ENCODE results near the gene RSPRY1. TPM values are rescaled to one million over a fixed set of nuclear protein-coding genes. Genes with fewer than 3 reads are reported as not detected.

Gene RSPRY1
- total and polyA plus RNA-seq, 2 of the 8 experiments (the other 6 are each of a cell fraction or from before 2014, with no cell fraction given): 11.5 to 32.5 TPM

DNA sequence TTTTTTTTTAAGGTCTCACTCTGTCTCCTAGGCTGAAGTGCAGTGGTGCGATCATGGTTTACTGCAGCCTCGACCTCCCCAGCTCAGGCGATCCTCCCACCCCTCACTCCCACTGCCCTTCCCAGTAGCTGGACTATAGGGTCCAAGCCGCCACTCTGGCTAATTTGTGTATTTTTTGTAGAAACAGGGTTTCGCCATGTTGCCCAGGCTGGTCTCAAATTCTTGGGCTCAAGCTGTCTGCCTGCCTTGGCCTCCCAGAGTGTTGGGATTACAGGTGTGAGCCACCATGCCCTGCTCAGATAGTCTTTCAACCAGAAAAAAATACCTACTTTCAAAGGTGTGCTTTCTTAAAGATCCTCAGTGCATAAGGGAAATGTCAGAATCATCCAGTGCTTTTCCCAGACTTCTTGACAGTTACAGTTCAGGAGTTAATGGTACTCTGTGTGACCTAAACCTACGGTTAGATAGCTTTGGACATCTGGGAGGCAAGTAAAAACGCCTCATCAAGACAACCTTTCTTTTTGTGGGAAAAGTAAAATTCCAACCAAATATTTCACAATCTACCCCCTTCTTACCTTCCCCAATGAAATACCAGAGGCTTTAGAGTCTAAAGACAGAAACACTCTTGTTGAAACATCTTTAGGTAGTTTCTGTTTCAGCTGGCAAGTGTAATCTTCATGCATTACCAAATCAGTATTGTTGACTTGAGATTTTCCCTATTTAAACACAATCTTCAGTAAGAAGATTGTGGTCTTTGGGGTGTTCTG lies 6.8 kb downstream of the RSPRY1 start (continued):
- TF ChIP-seq, protein P1, sequence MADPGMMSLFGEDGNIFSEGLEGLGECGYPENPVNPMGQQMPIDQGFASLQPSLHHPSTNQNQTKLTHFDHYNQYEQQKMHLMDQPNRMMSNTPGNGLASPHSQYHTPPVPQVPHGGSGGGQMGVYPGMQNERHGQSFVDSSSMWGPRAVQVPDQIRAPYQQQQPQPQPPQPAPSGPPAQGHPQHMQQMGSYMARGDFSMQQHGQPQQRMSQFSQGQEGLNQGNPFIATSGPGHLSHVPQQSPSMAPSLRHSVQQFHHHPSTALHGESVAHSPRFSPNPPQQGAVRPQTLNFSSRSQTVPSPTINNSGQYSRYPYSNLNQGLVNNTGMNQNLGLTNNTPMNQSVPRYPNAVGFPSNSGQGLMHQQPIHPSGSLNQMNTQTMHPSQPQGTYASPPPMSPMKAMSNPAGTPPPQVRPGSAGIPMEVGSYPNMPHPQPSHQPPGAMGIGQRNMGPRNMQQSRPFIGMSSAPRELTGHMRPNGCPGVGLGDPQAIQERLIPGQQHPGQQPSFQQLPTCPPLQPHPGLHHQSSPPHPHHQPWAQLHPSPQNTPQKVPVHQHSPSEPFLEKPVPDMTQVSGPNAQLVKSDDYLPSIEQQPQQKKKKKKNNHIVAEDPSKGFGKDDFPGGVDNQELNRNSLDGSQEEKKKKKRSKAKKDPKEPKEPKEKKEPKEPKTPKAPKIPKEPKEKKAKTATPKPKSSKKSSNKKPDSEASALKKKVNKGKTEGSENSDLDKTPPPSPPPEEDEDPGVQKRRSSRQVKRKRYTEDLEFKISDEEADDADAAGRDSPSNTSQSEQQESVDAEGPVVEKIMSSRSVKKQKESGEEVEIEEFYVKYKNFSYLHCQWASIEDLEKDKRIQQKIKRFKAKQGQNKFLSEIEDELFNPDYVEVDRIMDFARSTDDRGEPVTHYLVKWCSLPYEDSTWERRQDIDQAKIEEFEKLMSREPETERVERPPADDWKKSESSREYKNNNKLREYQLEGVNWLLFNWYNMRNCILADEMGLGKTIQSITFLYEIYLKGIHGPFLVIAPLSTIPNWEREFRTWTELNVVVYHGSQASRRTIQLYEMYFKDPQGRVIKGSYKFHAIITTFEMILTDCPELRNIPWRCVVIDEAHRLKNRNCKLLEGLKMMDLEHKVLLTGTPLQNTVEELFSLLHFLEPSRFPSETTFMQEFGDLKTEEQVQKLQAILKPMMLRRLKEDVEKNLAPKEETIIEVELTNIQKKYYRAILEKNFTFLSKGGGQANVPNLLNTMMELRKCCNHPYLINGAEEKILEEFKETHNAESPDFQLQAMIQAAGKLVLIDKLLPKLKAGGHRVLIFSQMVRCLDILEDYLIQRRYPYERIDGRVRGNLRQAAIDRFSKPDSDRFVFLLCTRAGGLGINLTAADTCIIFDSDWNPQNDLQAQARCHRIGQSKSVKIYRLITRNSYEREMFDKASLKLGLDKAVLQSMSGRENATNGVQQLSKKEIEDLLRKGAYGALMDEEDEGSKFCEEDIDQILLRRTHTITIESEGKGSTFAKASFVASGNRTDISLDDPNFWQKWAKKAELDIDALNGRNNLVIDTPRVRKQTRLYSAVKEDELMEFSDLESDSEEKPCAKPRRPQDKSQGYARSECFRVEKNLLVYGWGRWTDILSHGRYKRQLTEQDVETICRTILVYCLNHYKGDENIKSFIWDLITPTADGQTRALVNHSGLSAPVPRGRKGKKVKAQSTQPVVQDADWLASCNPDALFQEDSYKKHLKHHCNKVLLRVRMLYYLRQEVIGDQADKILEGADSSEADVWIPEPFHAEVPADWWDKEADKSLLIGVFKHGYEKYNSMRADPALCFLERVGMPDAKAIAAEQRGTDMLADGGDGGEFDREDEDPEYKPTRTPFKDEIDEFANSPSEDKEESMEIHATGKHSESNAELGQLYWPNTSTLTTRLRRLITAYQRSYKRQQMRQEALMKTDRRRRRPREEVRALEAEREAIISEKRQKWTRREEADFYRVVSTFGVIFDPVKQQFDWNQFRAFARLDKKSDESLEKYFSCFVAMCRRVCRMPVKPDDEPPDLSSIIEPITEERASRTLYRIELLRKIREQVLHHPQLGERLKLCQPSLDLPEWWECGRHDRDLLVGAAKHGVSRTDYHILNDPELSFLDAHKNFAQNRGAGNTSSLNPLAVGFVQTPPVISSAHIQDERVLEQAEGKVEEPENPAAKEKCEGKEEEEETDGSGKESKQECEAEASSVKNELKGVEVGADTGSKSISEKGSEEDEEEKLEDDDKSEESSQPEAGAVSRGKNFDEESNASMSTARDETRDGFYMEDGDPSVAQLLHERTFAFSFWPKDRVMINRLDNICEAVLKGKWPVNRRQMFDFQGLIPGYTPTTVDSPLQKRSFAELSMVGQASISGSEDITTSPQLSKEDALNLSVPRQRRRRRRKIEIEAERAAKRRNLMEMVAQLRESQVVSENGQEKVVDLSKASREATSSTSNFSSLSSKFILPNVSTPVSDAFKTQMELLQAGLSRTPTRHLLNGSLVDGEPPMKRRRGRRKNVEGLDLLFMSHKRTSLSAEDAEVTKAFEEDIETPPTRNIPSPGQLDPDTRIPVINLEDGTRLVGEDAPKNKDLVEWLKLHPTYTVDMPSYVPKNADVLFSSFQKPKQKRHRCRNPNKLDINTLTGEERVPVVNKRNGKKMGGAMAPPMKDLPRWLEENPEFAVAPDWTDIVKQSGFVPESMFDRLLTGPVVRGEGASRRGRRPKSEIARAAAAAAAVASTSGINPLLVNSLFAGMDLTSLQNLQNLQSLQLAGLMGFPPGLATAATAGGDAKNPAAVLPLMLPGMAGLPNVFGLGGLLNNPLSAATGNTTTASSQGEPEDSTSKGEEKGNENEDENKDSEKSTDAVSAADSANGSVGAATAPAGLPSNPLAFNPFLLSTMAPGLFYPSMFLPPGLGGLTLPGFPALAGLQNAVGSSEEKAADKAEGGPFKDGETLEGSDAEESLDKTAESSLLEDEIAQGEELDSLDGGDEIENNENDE (IDR thresholded peaks at IDR 0.05; ENCODE audit: insufficient replicate concordance, low read length): no peak
- TF ChIP-seq TCF12 (IDR thresholded peaks at IDR 0.05; ENCODE audit: low read depth, low read length): no peak
- TF ChIP-seq CHD2 (IDR thresholded peaks at IDR 0.05; ENCODE audit: low read length): no peak
- no peak for TF ChIP-seq RBBP5 (IDR thresholded peaks at IDR 0.05; ENCODE audit: borderline replicate concordance, low read depth, low read length)
- TF ChIP-seq CHD1 (IDR thresholded peaks at IDR 0.05; ENCODE audit: low read depth, low read length): no peak
- TF ChIP-seq, protein P2, sequence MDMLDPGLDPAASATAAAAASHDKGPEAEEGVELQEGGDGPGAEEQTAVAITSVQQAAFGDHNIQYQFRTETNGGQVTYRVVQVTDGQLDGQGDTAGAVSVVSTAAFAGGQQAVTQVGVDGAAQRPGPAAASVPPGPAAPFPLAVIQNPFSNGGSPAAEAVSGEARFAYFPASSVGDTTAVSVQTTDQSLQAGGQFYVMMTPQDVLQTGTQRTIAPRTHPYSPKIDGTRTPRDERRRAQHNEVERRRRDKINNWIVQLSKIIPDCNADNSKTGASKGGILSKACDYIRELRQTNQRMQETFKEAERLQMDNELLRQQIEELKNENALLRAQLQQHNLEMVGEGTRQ (IDR thresholded peaks at IDR 0.05; ENCODE audit: low read length): no peak
- TF ChIP-seq POLR2A (IDR thresholded peaks at IDR 0.05; ENCODE audit: control extremely low read depth in 1 of 2, low read depth in 2 of 2, low read length in 2 of 2): no peak
- no peak for TF ChIP-seq JUND (IDR thresholded peaks at IDR 0.05; ENCODE audit: low read length)
- no peak for TF ChIP-seq SIN3A (conservative IDR thresholded peaks at IDR 0.05 in 1 of 2, IDR thresholded peaks at IDR 0.05 in 1 of 2; ENCODE audit: low read depth in 1 of 2, low read length in 2 of 2)

Data from H1 (cell line).